Esophagus squamous epithelium (tissue), 4 donors: ENCODE data around the gene GUSB.
"Not testable (repeated sequence)": the region's sequence is repeated elsewhere in the genome, so short reads cannot be mapped to it uniquely, and the experiment has no call there.

Experiments used
- POLR2A ChIP-seq, 4 donors: fragments of 450-650 bp; IDR thresholded peaks; one replicate each; pipeline ENCODE4 v1.6.1; 2017; ENCODE audit warnings: antibody characterized with exemption in 4 of 4, mild to moderate bottlenecking in 4 of 4, moderate library complexity in 3 of 4
- TF ChIP-seq, protein P1 (sequence below), 6 experiments: fragments of 450-650 bp in 4 of 6; fragments of 200-600 bp in 2 of 6; sonication (generic) in 2 of 6; IDR thresholded peaks; one replicate each; pipeline ENCODE4 v1.5.1; 2016 to 2019; ENCODE audit warnings: antibody characterized with exemption in 6 of 6, mild to moderate bottlenecking in 4 of 6, moderate library complexity in 4 of 6

DNA sequence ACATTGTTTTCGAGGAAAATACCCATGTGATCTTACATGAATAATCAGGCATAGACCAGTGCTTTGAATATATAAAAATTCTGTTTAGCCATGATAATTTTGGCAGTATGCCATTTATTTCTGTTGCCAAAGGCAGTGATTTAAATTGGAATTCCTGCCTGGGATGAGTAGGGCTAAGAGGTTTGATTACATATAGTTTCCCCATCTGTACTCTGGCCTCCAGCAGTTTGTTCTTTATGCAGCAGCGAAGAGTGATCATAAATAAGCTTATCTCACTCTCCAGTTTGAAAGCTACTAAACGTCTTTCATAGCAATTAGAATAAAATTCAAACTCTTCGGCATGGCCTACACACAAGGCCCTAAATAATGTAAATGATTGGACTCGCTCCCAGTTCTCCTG, 36.2 kb downstream of the GUSB start:
- TF ChIP-seq, protein P1, sequence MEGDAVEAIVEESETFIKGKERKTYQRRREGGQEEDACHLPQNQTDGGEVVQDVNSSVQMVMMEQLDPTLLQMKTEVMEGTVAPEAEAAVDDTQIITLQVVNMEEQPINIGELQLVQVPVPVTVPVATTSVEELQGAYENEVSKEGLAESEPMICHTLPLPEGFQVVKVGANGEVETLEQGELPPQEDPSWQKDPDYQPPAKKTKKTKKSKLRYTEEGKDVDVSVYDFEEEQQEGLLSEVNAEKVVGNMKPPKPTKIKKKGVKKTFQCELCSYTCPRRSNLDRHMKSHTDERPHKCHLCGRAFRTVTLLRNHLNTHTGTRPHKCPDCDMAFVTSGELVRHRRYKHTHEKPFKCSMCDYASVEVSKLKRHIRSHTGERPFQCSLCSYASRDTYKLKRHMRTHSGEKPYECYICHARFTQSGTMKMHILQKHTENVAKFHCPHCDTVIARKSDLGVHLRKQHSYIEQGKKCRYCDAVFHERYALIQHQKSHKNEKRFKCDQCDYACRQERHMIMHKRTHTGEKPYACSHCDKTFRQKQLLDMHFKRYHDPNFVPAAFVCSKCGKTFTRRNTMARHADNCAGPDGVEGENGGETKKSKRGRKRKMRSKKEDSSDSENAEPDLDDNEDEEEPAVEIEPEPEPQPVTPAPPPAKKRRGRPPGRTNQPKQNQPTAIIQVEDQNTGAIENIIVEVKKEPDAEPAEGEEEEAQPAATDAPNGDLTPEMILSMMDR (IDR thresholded peaks at IDR 0.05): not testable (repeated sequence)
- TF ChIP-seq POLR2A (IDR thresholded peaks at IDR 0.05): not testable (repeated sequence)
